ENCODE data around the gene EPB41L4B.

Gene EPB41L4B

GRCh38 chr9:109122726-109123621 lies 197.9 kb downstream of the EPB41L4B start:
- TF ChIP-seq SCRT1 (tag by site-specific recombination; IDR thresholded peaks at IDR 0.05; ENCODE audit: borderline replicate concordance) = no peak
- TF ChIP-seq ZNF654 (tag by site-specific recombination; IDR thresholded peaks at IDR 0.05; ENCODE audit: low read depth) = no peak
- no peak for TF ChIP-seq PBX3 (CRISPR knock-in tag; IDR thresholded peaks at IDR 0.05)
- TF ChIP-seq ZNF548 (tag by site-specific recombination; IDR thresholded peaks at IDR 0.05) = no peak
- no peak for TF ChIP-seq HOXD13 (CRISPR knock-in tag; IDR thresholded peaks at IDR 0.05; ENCODE audit: borderline replicate concordance)
- no peak for TF ChIP-seq MYNN (tag by site-specific recombination; IDR thresholded peaks at IDR 0.05; ENCODE audit: borderline replicate concordance)
- CTCF ChIA-PET = interaction anchor here (0.7 kb wide), 1 partner anchor 37 kb away, joined by 4 read pairs; no protein-coding TSS in a partner anchor
- H3K4me3 ChIP-seq (ENCODE audit: low read depth, low read length) = no peak overlapping the region
- H3K27ac ChIP-seq (ENCODE audit: extremely low read depth, low read depth, low read length) = no peak overlapping the region
- no peaks in the 10 kb centered on the region for H3K4me1 ChIP-seq (ENCODE audit: control insufficient read depth, insufficient read depth, low read length)
- POLR2A ChIA-PET = no interaction called here
- H3K9me3 ChIP-seq (ENCODE audit: control insufficient read depth, insufficient read depth, low read depth, low read length) = no peaks in the 10 kb centered on the region
- no peaks in the 10 kb centered on the region for H3K36me3 ChIP-seq (ENCODE audit: control insufficient read depth in 2 of 2, insufficient read depth in 1 of 2, low read length in 2 of 2)

All from HEK293 (cell line).